ENCODE results near the gene MARCHF5. TPM values are rescaled to one million over a fixed set of nuclear protein-coding genes. Genes with fewer than 3 reads are reported as not detected.
"Not testable (repeated sequence)": the region's sequence is repeated elsewhere in the genome, so short reads cannot be mapped to it uniquely, and the experiment has no call there.

Gene MARCHF5
- total RNA-seq, 1 donor from 2014 or later: 28.3 TPM

- H3K36me3 ChIP-seq: no peaks in the 10 kb centered on the region
- H3K9me3 ChIP-seq: no peaks in the 10 kb centered on the region
- H3K27ac ChIP-seq: no peak overlapping the region
- no peaks in the 10 kb centered on the region for H3K27me3 ChIP-seq (ENCODE audit: low read depth)
- peaks cover 10% of the 10 kb centered on the region for H3K4me1 ChIP-seq
- TF ChIP-seq CTCF (IDR thresholded peaks at IDR 0.05): no peak
- intact Hi-C loops (cut with DNase I): no loop called here
- DNase-seq (no peak), ATAC-seq (no peak)
- no peak overlapping the region for H3K4me3 ChIP-seq
These were observed 36.8 kb downstream of the MARCHF5 start for GRCh38 chr10:92327445-92328433.

- ATAC-seq (no peak), DNase-seq (no peak)
- intact Hi-C loops (cut with DNase I): no loop called here
- no peaks in the 10 kb centered on the region for H3K36me3 ChIP-seq
- no peak for TF ChIP-seq CTCF (IDR thresholded peaks at IDR 0.05)
- H3K27me3 ChIP-seq (ENCODE audit: low read depth): no peaks in the 10 kb centered on the region
- no peak overlapping the region for H3K4me3 ChIP-seq
- H3K4me1 ChIP-seq: peaks cover 10% of the 10 kb centered on the region
- no peak overlapping the region for H3K27ac ChIP-seq
- H3K9me3 ChIP-seq: no peaks in the 10 kb centered on the region
These were observed 38.0 kb downstream of the MARCHF5 start for GRCh38 chr10:92328993-92329392.

GRCh38 chr10:92329927-92330326 lies 39.0 kb downstream of the MARCHF5 start:
- H3K27me3 ChIP-seq (ENCODE audit: low read depth); H3K36me3 ChIP-seq; H3K27ac ChIP-seq; intact Hi-C loops (cut with DNase I); H3K4me1 ChIP-seq; H3K4me3 ChIP-seq; DNase-seq; H3K9me3 ChIP-seq; ATAC-seq: not testable (repeated sequence)

- no peak for ATAC-seq
- H3K36me3 ChIP-seq: peaks cover 58% of the 10 kb centered on the region
- DNase-seq: no peak
- H3K4me1 ChIP-seq: no peaks in the 10 kb centered on the region
- TF ChIP-seq CTCF (IDR thresholded peaks at IDR 0.05): no peak
- no peak overlapping the region for H3K4me3 ChIP-seq
- intact Hi-C loops (cut with DNase I): no loop called here
- no peaks in the 10 kb centered on the region for H3K9me3 ChIP-seq
- H3K27me3 ChIP-seq (ENCODE audit: low read depth): no peaks in the 10 kb centered on the region
- no peak overlapping the region for H3K27ac ChIP-seq
These were observed 51.8 kb downstream of the MARCHF5 start for GRCh38 chr10:92342796-92343195.

- ATAC-seq; H3K27me3 ChIP-seq (ENCODE audit: low read depth); H3K4me3 ChIP-seq; intact Hi-C loops (cut with DNase I); H3K4me1 ChIP-seq; H3K27ac ChIP-seq; DNase-seq; H3K9me3 ChIP-seq: not testable (repeated sequence)
- peaks cover 70% of the 10 kb centered on the region for H3K36me3 ChIP-seq
These were observed 54.6 kb downstream of the MARCHF5 start for GRCh38 chr10:92345575-92345974.

- intact Hi-C loops (cut with DNase I); H3K4me1 ChIP-seq; ATAC-seq; H3K4me3 ChIP-seq; H3K9me3 ChIP-seq; DNase-seq; H3K27me3 ChIP-seq (ENCODE audit: low read depth); H3K27ac ChIP-seq: not testable (repeated sequence)
- peaks cover 65% of the 10 kb centered on the region for H3K36me3 ChIP-seq
These were observed 56.2 kb downstream of the MARCHF5 start for GRCh38 chr10:92347035-92347676.

- no peak overlapping the region for H3K27ac ChIP-seq
- H3K4me3 ChIP-seq: no peak overlapping the region
- peaks cover 33% of the 10 kb centered on the region for H3K36me3 ChIP-seq
- H3K27me3 ChIP-seq (ENCODE audit: low read depth): no peaks in the 10 kb centered on the region
- H3K4me1 ChIP-seq: no peaks in the 10 kb centered on the region
- no peak for ATAC-seq
- H3K9me3 ChIP-seq: no peaks in the 10 kb centered on the region
- DNase-seq: no peak
- intact Hi-C loops (cut with DNase I): no loop called here
- no peak for TF ChIP-seq CTCF (IDR thresholded peaks at IDR 0.05)
These were observed 59.4 kb downstream of the MARCHF5 start for GRCh38 chr10:92350411-92350810.
